ENCODE data around the gene ADGRV1. TPM values are rescaled to one million over a fixed set of nuclear protein-coding genes. Genes with fewer than 3 reads are reported as not detected.
"Not testable (repeated sequence)": the region's sequence is repeated elsewhere in the genome, so short reads cannot be mapped to it uniquely, and the experiment has no call there.

Gene ADGRV1
- total RNA-seq, 4 donors from 2014 or later: 0.28 to 6.5 (median 3.7) TPM

GRCh38 chr5:90615355-90615754 lies 56.8 kb downstream of the ADGRV1 start:
- Histone ChIP-seq H3K36me3 (no peaks in the 10 kb centered on the region), H3K9me3 (no peaks in the 10 kb centered on the region), H3K4me3 (no peak overlapping the region), H3K27ac (no peak overlapping the region), H3K27me3 (no peaks in the 10 kb centered on the region), H3K4me1 (no peaks in the 10 kb centered on the region)
- TF ChIP-seq POLR2A (IDR thresholded peaks at IDR 0.05) (no peak), CTCF (IDR thresholded peaks at IDR 0.05) (no peak)
- no peak for DNase-seq

DNA sequence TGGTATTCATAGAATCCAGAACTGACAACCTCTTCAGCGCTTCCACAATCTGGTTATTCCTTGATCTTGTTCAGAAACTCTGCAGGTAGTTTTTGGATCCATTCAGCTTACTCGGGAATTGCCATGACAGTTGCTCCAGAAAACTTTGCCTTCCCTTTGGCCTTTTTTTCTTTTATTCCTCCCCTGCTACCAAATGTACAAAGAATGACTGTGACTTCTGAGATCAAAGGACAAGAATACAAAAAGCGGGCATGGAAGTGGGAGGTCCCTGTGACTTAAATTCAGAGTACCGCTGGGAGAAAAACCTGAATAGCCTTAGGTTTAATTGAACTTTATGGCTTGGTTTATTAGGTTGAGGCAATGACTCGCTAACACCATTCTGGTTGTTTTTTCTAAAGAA lies 59.5 kb downstream of the ADGRV1 start:
- no peak for TF ChIP-seq POLR2A (IDR thresholded peaks at IDR 0.05)
- TF ChIP-seq CTCF (IDR thresholded peaks at IDR 0.05): no peak
- no peak overlapping the region for H3K4me3 ChIP-seq
- H3K36me3 ChIP-seq: no peaks in the 10 kb centered on the region
- DNase-seq: no peak
- no peak overlapping the region for H3K27ac ChIP-seq
- no peaks in the 10 kb centered on the region for H3K27me3 ChIP-seq
- no peaks in the 10 kb centered on the region for H3K4me1 ChIP-seq
- no peaks in the 10 kb centered on the region for H3K9me3 ChIP-seq

DNA sequence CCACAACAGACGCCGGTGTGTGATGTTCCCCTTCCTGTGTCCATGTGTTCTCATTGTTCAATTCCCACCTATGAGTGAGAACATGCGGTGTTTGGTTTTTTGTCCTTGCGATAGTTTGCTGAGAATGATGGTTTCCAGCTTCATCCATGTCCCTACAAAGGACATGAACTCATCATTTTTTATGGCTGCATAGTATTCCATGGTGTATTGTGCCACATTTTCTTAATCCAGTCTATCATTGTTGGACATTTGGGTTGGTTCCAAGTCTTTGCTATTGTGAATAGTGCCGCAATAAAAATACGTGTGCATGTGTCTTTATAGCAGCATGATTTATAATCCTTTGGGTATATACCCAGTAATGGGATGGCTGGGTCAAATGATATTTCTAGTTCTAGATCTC lies 61.2 kb downstream of the ADGRV1 start:
- not testable (repeated sequence) for H3K27ac ChIP-seq, DNase-seq, H3K9me3 ChIP-seq, H3K4me1 ChIP-seq, H3K4me3 ChIP-seq, H3K27me3 ChIP-seq, H3K36me3 ChIP-seq

DNA sequence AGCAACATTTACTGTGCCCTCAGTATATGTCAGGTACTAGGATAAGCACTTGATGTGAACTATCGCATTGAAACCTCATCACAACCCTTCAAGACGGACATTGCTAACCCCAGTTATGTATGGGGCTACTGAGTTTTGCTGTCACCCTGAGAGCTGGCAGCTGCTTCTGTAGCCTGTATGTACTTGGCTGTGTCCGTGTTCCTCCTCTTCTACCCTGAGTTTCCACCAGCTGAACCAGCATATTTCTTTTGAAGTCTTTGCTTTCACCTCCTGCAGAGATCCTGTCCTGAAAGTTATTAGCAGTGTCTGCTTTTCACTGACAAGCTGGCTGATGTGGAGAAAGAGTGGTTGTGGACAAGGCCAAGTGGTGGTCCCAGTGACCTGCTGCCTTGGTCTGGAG lies 63.3 kb downstream of the ADGRV1 start:
- DNase-seq: no peak
- Histone ChIP-seq H3K27ac (no peak overlapping the region), H3K36me3 (no peaks in the 10 kb centered on the region), H3K4me3 (no peak overlapping the region), H3K4me1 (no peaks in the 10 kb centered on the region), H3K27me3 (no peaks in the 10 kb centered on the region), H3K9me3 (no peaks in the 10 kb centered on the region)
- TF ChIP-seq POLR2A (IDR thresholded peaks at IDR 0.05) (no peak), CTCF (IDR thresholded peaks at IDR 0.05) (no peak)

GRCh38 chr5:90626493-90626892 lies 67.9 kb downstream of the ADGRV1 start:
- DNase-seq: no peak

GRCh38 chr5:90628492-90628891 lies 69.9 kb downstream of the ADGRV1 start:
- no peak for TF ChIP-seq CTCF (IDR thresholded peaks at IDR 0.05)
- no peak for TF ChIP-seq POLR2A (IDR thresholded peaks at IDR 0.05)
- Histone ChIP-seq H3K27ac (no peak overlapping the region), H3K27me3 (no peaks in the 10 kb centered on the region), H3K4me3 (no peak overlapping the region), H3K36me3 (no peaks in the 10 kb centered on the region), H3K4me1 (no peaks in the 10 kb centered on the region), H3K9me3 (no peaks in the 10 kb centered on the region)
- DNase-seq: no peak

More at GRCh38 chr5:90626493-90626892, 67.9 kb downstream of the ADGRV1 start:
- Histone ChIP-seq H3K27me3 (no peaks in the 10 kb centered on the region), H3K36me3 (no peaks in the 10 kb centered on the region), H3K9me3 (no peaks in the 10 kb centered on the region), H3K4me1 (no peaks in the 10 kb centered on the region), H3K27ac (no peak overlapping the region), H3K4me3 (no peak overlapping the region)
- no peak for TF ChIP-seq CTCF (IDR thresholded peaks at IDR 0.05)
- no peak for TF ChIP-seq POLR2A (IDR thresholded peaks at IDR 0.05)

All from Peyer's patch (tissue), 4 donors.